ENCODE results near the gene DCAF8.
A peak's percentile ranks its signal among the peaks of the same experiment; 100 is the strongest.

DCAF8 gene

GRCh38 chr1:160197231-160197630 is 65.1 kb downstream of the DCAF8 start:
- no peak for DNase-seq

DNA sequence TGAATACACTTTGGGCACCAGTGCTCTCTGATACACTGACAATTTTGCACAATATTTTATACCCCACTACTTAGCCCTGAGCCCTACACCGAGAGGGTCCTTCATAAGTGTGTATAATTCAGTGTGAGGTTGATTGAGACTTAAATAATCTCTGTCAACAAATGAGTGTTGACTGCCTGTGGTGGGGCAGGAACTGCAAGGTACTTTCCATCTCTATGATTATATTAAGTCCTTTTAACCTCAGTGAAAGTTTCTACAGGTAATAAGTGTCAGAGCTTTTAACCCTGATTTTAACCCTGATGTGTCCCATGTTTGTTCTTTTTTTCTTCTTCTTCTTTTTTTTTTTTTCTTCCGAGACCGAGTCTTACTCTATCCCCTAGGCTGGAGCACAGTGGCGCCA is 66.2 kb downstream of the DCAF8 start:
- DNase-seq: no peak

DNA sequence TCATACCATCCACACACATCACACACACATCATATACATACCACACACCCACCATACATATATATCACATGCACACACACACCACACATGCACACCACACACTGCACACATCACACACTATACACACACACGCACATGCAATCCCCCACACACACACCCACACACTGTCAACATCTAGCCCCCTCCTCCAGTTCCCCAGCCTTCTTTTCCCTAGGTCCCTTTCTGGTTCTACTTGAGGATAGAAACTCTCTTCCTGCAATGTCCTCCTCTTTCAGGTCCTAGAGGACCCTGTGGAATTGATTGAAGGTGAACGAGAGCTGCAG is 67.7 kb downstream of the DCAF8 start:
- DNase-seq: no peak

DNA sequence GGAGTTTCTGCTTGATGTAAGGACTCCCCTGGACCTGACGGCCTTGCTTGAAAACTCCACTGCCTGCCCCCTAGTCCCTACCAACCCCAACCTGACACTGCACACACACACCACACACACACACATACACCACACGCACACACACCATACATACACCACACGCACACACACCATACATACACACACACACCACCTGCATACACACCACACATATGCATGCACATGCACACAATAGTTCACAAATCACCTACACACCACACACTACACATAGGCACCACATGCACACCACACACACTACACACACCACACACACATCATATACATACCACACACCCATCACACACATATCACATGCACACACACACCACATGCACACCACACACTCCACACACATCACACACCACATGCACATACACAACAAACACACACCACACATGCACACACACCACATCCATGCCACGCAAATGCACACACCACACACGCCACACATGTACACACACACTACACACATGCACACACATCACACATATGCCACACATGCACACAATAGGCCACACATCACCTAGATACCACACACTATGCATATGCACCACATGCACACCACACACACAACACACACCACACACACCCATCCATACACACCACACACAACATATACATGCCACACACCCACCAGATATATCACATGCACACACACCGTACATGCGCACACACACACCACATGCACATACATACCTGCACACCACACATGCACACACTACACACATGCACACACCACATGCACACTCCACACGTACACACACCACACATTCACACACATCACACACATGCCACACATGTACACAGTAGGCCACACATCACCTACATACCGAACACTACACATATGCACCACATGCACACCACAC is 68.3 kb downstream of the DCAF8 start:
- DNase-seq: no peak

DNA sequence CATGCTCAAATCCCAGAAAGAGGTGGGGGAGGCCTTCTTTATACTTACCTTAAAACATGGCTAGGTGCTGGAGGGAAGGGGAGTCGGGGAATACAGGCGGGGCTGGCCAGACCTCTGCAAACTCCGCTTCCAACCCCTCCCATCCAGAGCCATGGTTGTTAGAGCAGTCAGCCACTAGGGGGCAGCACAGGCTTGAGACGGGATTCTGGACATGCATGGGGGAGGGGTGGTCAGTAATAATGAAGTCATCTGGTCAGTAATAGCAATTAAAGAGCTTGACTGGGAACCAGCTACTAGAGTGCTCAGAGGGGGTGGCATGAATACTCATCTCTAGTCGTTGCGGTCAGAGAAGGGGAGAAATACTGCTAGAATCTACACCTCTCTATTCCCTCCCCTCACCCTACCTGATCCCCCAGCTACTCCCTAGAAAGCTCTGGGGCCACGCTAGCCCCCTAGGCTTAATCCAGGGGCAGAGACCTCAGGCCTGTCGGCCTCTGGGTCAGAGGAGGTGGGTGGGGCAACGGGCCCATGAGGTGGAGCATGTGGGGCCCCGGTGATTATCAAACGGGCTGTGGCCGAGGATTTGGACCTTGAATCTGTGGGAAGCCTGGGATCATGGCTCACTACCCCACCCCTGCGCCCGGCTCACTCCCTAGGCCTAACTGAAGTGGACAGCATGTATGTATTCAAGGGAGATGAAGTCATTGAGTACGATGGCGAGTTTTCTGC is 69.1 kb downstream of the DCAF8 start:
- peak; percentile 86 for DNase-seq

DNA sequence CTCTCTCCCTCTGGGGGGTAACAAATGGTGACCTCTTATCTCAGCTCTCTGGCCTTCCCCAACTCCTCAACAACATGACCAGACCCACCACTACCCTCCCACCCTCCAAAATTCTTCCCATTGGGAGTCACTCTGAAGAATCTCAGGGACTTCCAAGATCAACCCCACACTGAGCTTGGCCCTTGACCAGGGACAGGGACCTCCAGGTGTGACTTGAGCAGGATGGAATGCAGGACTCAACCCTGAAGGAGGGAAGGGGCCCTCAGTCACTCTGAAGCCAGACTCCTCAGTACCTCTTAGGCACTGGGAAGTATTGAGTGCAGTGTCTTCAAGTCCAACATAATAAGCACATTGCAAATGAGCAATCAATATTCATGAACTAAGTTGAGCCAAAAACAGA is 70.1 kb downstream of the DCAF8 start:
- peak; percentile 45 for DNase-seq

- no peak for DNase-seq
Observed at GRCh38 chr1:160191756-160192155, 70.6 kb downstream of the DCAF8 start.

DNA sequence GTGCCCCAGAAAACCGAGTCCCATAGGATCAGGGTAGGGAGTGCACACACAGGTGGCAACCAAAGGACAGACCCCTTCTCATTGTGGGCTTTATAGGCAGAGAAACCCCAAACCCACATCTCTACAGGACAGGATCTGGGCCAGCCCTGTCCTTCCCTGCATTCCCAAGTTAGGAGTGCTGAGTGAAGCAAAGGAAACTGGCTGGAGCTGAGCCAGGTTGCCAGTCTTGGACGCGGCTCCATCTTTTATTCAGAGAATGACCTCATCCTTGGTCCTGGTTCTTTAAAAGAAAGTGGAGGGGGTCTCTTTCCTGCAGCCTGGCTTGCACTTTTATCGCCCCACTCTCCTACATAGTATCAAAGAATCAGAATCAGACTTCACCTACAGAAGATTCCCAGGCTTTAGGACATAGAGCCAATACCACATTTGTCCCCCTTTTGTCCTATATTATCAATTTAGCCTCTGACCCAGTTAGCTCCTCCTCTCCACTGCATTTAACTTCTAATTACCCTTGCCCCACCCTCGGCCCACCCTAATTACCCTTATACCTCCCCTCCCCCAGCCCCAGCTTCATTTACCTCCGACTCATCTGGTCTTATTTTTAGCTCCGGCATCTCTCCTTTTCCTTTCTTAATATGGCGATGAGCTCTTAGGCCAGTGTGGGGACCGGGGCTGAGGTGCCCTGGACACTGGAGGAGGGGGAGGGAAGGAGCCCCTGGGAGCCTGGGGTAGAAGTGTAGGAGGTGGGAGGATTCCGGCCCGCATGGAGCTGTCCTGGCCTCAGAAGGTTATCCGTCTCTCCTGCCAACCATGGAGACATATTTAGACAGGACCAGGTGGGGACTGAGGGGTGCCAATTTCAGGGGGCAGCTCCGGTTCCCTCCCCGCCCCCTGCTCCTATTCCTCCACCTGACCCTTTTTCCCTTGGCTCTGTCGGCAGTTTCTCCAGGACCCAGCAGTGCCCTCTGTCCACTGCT is 72.4 kb downstream of the DCAF8 start, which contains the start of gene CASQ1:
Gene CASQ1 (plus strand): TSS at position 927 of the 977 bp plus-strand sequence. CDS start 177 bp downstream, outside the sequence.
- DNase-seq: peak; percentile 63

- no peak for DNase-seq
Observed at GRCh38 chr1:160188341-160188740, 74.0 kb downstream of the DCAF8 start.

- DNase-seq: no peak
Observed at GRCh38 chr1:160187407-160187806, 74.9 kb downstream of the DCAF8 start.

DNA sequence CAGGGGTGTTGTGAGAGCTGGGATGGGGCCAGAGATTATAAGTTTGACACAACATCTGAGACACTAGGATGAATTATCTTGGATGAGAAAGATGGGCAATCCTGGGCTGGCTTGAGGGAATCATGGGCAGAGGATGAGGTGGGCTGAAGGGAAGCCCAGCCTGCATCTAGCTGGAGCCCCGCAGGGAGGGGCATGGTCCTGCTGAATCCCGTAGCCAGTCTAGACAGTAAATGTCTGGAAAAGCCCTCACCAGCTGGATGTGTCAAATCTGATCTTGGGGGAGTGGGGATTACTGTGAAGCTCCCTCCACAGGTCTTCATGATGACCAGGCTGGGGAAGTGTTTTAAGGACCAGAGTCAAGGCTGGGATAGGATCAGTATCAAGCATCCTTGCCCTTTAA is 75.6 kb downstream of the DCAF8 start:
- no peak for DNase-seq

- no peak for DNase-seq
Observed at GRCh38 chr1:160186246-160186645, 76.1 kb downstream of the DCAF8 start.

DNA sequence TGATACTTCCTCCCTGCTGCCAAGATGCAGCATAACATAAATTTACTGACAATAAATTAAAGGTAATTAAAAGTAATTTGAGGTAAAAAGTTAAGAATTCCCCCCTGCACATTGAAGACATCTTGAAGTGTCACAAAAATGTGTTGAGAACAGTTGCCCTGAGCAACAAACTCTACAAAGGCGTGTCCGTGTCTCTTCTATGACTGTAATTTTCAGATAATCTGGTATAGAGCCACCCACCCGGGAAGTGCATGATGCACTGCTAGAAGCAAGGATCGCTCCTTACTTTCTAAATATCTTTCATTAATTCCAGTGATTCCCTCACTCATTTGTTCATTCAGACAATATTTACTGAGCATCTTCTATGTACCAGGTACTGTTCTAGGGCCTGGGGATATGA is 83.0 kb downstream of the DCAF8 start:
- DNase-seq: no peak

DNA sequence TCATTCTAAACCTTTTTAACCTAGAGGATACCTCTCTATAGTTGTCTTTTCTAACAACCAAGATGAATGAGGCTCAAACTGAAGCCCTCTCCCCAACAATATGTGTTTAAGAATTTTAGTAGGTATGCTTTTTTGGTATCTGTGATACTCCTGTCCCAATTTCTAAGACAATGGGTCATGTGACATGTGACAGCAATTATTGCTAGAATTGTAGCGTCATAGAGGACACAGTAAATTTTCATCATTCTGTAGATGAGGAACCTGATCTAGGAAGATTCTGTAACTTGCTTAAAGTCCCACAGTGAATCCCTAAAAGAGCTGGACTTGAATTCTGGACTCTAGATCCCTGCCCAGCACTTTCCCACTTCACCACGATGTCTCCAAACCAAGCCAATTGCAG is 83.6 kb downstream of the DCAF8 start:
- DNase-seq: no peak

GRCh38 chr1:160177667-160178066 is 84.7 kb downstream of the DCAF8 start:
- DNase-seq: no peak

GRCh38 chr1:160177231-160177630 is 85.1 kb downstream of the DCAF8 start:
- no peak for DNase-seq

DNA sequence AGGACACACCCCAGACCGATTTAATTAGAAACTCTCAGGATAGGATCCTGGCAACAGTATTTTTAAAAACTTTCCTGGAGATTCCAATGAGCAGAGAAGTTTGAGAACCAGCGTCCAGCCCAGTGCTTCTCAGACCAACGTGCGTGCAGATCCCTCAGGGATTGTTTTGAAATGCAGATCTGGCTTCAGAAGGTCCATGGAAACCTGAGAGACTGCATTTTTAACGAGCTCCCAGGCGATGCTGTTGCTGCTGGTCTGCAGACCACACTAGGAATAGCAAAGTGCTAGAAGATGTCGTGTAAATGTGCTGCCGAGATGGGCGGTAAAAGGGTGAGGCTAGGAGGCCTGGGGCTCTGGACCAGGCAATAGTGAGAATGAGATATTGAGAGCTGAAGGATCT is 90.4 kb downstream of the DCAF8 start:
- no peak for DNase-seq

DNA sequence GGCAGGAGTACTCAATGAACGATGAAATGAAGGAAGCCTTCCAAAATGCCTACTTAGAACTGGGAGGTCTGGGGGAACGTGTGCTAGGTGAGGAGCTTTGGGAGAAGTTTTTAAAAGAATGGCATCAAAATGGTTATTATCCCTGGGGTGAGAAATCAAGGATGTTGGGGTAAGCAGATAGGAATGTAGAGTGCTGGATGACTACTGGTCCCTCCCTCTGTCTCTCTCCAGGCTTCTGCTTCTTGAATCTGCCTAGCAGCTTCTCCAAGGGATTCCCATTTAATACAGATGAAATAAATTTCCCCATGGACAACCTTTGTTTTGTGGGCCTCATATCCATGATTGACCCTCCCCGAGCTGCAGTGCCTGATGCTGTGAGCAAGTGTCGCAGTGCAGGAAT is 91.0 kb downstream of the DCAF8 start:
- peak; percentile 28 for DNase-seq

DNA sequence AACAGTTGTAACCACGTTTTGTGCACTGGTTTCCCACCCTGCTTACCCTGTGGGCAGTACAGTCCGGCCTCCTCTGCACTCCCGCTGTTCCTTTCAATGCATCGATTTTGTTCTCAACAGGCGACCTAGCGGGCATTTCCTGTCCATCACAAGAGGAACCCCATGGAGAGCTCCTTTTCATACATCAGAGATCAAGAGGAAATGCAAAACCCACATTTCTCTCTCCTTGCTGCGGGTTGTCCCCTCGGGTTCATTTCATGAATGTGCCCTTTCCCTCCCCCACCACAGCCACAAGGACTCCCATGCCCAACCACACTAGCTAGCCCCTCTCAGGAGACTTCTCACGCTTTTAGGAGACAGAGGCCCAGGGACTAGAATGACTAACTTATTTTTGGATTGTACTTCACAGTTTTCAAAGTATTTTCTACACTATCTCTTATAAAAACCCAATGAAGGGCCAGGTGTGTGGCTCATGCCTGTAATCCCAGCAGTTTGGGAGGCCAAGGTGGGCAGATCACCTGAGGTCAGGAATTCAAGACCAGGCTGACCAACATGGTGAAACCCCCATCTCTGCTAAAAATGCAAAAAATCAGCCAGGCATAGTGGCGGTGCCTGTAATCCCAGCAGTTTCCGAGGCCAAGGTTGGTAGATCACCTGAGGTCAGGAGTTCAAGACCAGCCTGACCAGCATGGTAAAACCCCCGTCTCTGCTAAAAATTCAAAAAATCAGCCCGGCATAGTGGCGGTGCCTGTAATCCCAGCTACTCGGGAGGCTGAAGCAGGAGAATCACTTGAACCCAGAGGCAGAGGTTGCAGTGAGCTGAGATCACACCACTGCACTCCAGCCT is 92.6 kb downstream of the DCAF8 start:
- peak; percentile 20 for DNase-seq

DNA sequence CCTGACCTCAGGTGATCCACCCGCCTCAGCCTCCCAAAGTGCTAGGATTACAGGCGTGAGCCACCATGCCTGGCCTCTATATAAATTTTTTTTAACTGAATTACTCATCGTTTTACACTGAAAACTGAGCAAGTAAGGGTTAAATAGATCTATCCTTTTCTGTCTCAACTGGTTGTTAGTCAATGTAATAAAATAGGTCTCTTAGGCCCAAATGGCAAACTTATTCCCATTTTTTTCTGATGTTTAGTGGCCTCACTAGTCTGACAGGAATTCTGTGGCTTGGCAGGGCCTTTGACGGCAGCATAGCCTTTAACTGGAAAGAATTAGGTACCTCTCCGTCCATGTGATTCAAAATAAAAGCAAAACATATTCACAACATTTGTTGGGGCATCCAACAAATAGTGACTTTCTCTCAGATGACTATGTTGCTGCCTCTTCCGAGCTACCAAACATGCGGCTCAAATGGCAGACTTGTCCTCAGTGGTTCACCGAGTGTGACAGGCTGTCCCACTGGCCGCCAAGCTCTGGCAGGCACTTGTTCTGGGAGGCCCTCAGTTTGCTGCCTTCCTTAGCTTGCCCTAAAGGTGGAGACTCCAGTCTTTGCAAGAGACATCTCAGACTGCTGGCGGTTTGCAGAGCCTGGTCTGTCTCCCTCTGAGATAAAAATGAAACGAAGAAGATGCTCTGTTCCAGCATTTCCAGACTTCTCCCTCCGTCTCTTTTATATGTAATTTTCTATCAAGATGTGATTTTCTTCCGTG is 93.6 kb downstream of the DCAF8 start:
- peak; percentile 70 for DNase-seq

- no peak for DNase-seq
Observed at GRCh38 chr1:160168016-160168415, 94.3 kb downstream of the DCAF8 start.
